ENCODE data around the gene IFT88. TPM values are rescaled to one million over a fixed set of nuclear protein-coding genes. Genes with fewer than 3 reads are reported as not detected.

The IFT88 gene
- total and polyA plus RNA-seq, 2 of the 4 experiments (the other 2 are of a cell fraction) = 5.5 to 8.6 TPM

GRCh38 chr13:20636079-20636478 lies 69.1 kb downstream of the IFT88 start:
- in situ Hi-C loops (cut with MboI; ENCODE audit: low sequenced_read_pairs) = no loop called here

More at GRCh38 chr13:20636079-20636478, 69.1 kb downstream of the IFT88 start:
- Histone ChIP-seq H4K91ac (ENCODE audit: insufficient read depth, low read depth, low read length) (no peak overlapping the region), H3K56ac (ENCODE audit: extremely low read depth, insufficient read depth, low read length) (no peak overlapping the region), H3K9me1 (ENCODE audit: insufficient read depth, low read length) (peaks cover 3% of the 10 kb centered on the region; the same call in 1 of the 2 replicates), H3K14ac (replicated peaks; ENCODE audit: low read depth, low read length) (no peak overlapping the region), H3K23ac (ENCODE audit: low read depth, low read length) (no peak overlapping the region), H4K20me1 (ENCODE audit: insufficient read depth, low read length) (no peaks in the 10 kb centered on the region), H3K4me2 (ENCODE audit: low read depth, low read length) (no peak overlapping the region), H3K4me1 (ENCODE audit: control insufficient read depth, insufficient read depth, low read length) (no peaks in the 10 kb centered on the region), H2AK9ac (replicated peaks; ENCODE audit: low read depth, low read length, poor library complexity) (no peak overlapping the region), H3K9me3 (ENCODE audit: control insufficient read depth, insufficient read depth, low read length) (no peaks in the 10 kb centered on the region), H2BK15ac (ENCODE audit: low read depth, low read length) (no peak overlapping the region), H4K8ac (ENCODE audit: low read depth in 2 of 2, low read length in 2 of 2) (no peak overlapping the region), H4K5ac (ENCODE audit: low read depth, low read length) (no peak overlapping the region), H3K18ac (ENCODE audit: low read depth, low read length) (no peak overlapping the region), H3K27me3 (ENCODE audit: control insufficient read depth, insufficient read depth, low read length) (no peaks in the 10 kb centered on the region), H3K4me3 (ENCODE audit: insufficient read depth, low read depth, low read length) (no peak overlapping the region), H2BK20ac (ENCODE audit: low read depth, low read length) (no peak overlapping the region), H3K9ac (ENCODE audit: low read depth, low read length) (no peak overlapping the region), H2AK5ac (ENCODE audit: low read depth, low read length) (no peak overlapping the region), H3K27ac (ENCODE audit: insufficient read depth, low read length) (no peak overlapping the region), H2BK5ac (ENCODE audit: low read depth, low read length, poor library complexity, severe bottlenecking) (no peak overlapping the region), H3K4ac (ENCODE audit: low read depth, low read length) (no peak overlapping the region), H3K36me3 (ENCODE audit: control insufficient read depth, insufficient read depth, low read length) (peaks cover 5% of the 10 kb centered on the region), H3K79me1 (ENCODE audit: low read depth in 1 of 2, low read length in 2 of 2) (no peaks in the 10 kb centered on the region), H2AFZ (replicated peaks; ENCODE audit: low read length, poor library complexity) (no peak overlapping the region), H2BK120ac (ENCODE audit: low read depth, low read length) (no peak overlapping the region)
- intact Hi-C loops (cut with micrococcal nuclease) = no loop called here
- no TSS peak for BruUV-seq (replicated peaks)
- POLR2A ChIA-PET (ENCODE audit: unreplicated experiment) = no interaction called here
- CTCF ChIA-PET = no interaction called here
- ATAC-seq (ENCODE audit: low read depth) (no peak), DNase-seq (no peak)
- dilution Hi-C loops (cut with HindIII; ENCODE audit: low sequenced_read_pairs, unreplicated experiment) = no loop called here
- no peak for TF ChIP-seq CEBPB (IDR thresholded peaks at IDR 0.05; ENCODE audit: low read depth, low read length)
- TF ChIP-seq RAD21 (IDR thresholded peaks at IDR 0.05; ENCODE audit: low read length) = no peak
- TF ChIP-seq, protein P1, sequence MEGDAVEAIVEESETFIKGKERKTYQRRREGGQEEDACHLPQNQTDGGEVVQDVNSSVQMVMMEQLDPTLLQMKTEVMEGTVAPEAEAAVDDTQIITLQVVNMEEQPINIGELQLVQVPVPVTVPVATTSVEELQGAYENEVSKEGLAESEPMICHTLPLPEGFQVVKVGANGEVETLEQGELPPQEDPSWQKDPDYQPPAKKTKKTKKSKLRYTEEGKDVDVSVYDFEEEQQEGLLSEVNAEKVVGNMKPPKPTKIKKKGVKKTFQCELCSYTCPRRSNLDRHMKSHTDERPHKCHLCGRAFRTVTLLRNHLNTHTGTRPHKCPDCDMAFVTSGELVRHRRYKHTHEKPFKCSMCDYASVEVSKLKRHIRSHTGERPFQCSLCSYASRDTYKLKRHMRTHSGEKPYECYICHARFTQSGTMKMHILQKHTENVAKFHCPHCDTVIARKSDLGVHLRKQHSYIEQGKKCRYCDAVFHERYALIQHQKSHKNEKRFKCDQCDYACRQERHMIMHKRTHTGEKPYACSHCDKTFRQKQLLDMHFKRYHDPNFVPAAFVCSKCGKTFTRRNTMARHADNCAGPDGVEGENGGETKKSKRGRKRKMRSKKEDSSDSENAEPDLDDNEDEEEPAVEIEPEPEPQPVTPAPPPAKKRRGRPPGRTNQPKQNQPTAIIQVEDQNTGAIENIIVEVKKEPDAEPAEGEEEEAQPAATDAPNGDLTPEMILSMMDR (conservative IDR thresholded peaks at IDR 0.05; ENCODE audit: low read depth, low read length) = no peak
- TF ChIP-seq, protein P2, sequence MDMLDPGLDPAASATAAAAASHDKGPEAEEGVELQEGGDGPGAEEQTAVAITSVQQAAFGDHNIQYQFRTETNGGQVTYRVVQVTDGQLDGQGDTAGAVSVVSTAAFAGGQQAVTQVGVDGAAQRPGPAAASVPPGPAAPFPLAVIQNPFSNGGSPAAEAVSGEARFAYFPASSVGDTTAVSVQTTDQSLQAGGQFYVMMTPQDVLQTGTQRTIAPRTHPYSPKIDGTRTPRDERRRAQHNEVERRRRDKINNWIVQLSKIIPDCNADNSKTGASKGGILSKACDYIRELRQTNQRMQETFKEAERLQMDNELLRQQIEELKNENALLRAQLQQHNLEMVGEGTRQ (IDR thresholded peaks at IDR 0.05; ENCODE audit: low read depth, low read length) = no peak
- TF ChIP-seq BHLHE40 (IDR thresholded peaks at IDR 0.05; ENCODE audit: low read depth, low read length) = no peak
- TF ChIP-seq MAFK (IDR thresholded peaks at IDR 0.05; ENCODE audit: low read depth, low read length) = no peak
- TF ChIP-seq MAZ (IDR thresholded peaks at IDR 0.05; ENCODE audit: borderline replicate concordance, low read depth, low read length) = no peak
- TF ChIP-seq SMC3 (IDR thresholded peaks at IDR 0.05; ENCODE audit: low read depth, low read length) = no peak
- no peak for TF ChIP-seq FOS (IDR thresholded peaks at IDR 0.05; ENCODE audit: low read depth, low read length)
- no peak for TF ChIP-seq POLR2A (IDR thresholded peaks at IDR 0.05; ENCODE audit: low read depth, low read length)
- TF ChIP-seq RFX5 (IDR thresholded peaks at IDR 0.05; ENCODE audit: low read depth, low read length) = no peak
- TF ChIP-seq, protein P3, sequence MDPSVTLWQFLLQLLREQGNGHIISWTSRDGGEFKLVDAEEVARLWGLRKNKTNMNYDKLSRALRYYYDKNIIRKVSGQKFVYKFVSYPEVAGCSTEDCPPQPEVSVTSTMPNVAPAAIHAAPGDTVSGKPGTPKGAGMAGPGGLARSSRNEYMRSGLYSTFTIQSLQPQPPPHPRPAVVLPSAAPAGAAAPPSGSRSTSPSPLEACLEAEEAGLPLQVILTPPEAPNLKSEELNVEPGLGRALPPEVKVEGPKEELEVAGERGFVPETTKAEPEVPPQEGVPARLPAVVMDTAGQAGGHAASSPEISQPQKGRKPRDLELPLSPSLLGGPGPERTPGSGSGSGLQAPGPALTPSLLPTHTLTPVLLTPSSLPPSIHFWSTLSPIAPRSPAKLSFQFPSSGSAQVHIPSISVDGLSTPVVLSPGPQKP (IDR thresholded peaks at IDR 0.05; ENCODE audit: borderline replicate concordance, low read depth, low read length) = no peak
- no peak for TF ChIP-seq NFE2L2 (IDR thresholded peaks at IDR 0.05; ENCODE audit: low read depth, low read length)
- no peak for TF ChIP-seq RCOR1 (IDR thresholded peaks at IDR 0.05; ENCODE audit: insufficient replicate concordance, low read length)
- TF ChIP-seq CHD1 (IDR thresholded peaks at IDR 0.05; ENCODE audit: low read depth, low read length) = no peak
- TF ChIP-seq MXI1 (IDR thresholded peaks at IDR 0.05; ENCODE audit: borderline replicate concordance, low read depth, low read length) = no peak
- no CpG with 5 or more reads among the region's 1 CpG for WGBS, 2 experiments (ENCODE audit: extremely low coverage in 2 of 2, insufficient read length in 1 of 2)

Measured in IMR-90 (cell line).